ENCODE measurements around the gene TBL1X. TPM values are rescaled to one million over a fixed set of nuclear protein-coding genes. Genes with fewer than 3 reads are reported as not detected.

TBL1X gene
- total RNA-seq, 1 donor from 2014 or later = 26.4 TPM

GRCh38 chrX:9520217-9520590 is 55.3 kb downstream of the TBL1X start:
- FAIRE-seq (no peak), DNase-seq (ENCODE audit: low read depth) (no peak)
- peaks cover 17% of the 10 kb centered on the region for H3K4me1 Mint-ChIP-seq (ENCODE audit: low read depth, unreplicated experiment)
- no peaks in the 10 kb centered on the region for H3K27me3 Mint-ChIP-seq (ENCODE audit: low read depth, unreplicated experiment)
- no peaks in the 10 kb centered on the region for H3K36me3 ChIP-seq (ENCODE audit: insufficient read depth, low read length)
- no peaks in the 10 kb centered on the region for H3K27me3 ChIP-seq (ENCODE audit: insufficient read depth, low read length)
- no peak overlapping the region for H3K27ac Mint-ChIP-seq (ENCODE audit: unreplicated experiment)
- H3K9ac ChIP-seq (ENCODE audit: low read length) = no peak overlapping the region
- H4K20me1 ChIP-seq (ENCODE audit: insufficient read depth, low read length) = peaks cover 13% of the 10 kb centered on the region
- TF ChIP-seq EZH2 (IDR thresholded peaks at IDR 0.05; ENCODE audit: insufficient read depth, low read length) = no peak
- no peak for TF ChIP-seq CTCF (IDR thresholded peaks at IDR 0.05; ENCODE audit: insufficient read depth, low read depth, low read length)
- peaks cover 6% of the 10 kb centered on the region for H3K36me3 Mint-ChIP-seq (ENCODE audit: low read depth, unreplicated experiment)
- H3K4me2 ChIP-seq (ENCODE audit: low read length) = no peak overlapping the region
- no peaks in the 10 kb centered on the region for H3K4me1 ChIP-seq (ENCODE audit: insufficient read depth, low read length)
- no peaks in the 10 kb centered on the region for H3K9me3 Mint-ChIP-seq (ENCODE audit: unreplicated experiment)
- H3K79me2 ChIP-seq (ENCODE audit: insufficient read depth, low read length) = no peaks in the 10 kb centered on the region
- no peak overlapping the region for H3K4me3 Mint-ChIP-seq (ENCODE audit: unreplicated experiment)
- H2AFZ ChIP-seq (ENCODE audit: low read depth, low read length) = no peak overlapping the region
- no peak overlapping the region for H3K4me3 ChIP-seq (ENCODE audit: insufficient read depth, low read depth, low read length)
- H3K9me3 ChIP-seq (ENCODE audit: insufficient read depth, low read depth, low read length) = no peaks in the 10 kb centered on the region
- H3K27ac ChIP-seq (ENCODE audit: low read depth, low read length) = no peak overlapping the region

- H3K27ac Mint-ChIP-seq (ENCODE audit: unreplicated experiment) = no peak overlapping the region
- H3K9me3 Mint-ChIP-seq (ENCODE audit: unreplicated experiment) = no peaks in the 10 kb centered on the region
- TF ChIP-seq EZH2 (IDR thresholded peaks at IDR 0.05; ENCODE audit: insufficient read depth, low read length) (no peak), CTCF (IDR thresholded peaks at IDR 0.05; ENCODE audit: insufficient read depth, low read depth, low read length) (no peak)
- Histone ChIP-seq H3K4me1 (ENCODE audit: insufficient read depth, low read length) (peaks cover 11% of the 10 kb centered on the region), H3K36me3 (ENCODE audit: insufficient read depth, low read length) (no peaks in the 10 kb centered on the region), H4K20me1 (ENCODE audit: insufficient read depth, low read length) (peaks cover 10% of the 10 kb centered on the region), H3K9ac (ENCODE audit: low read length) (no peak overlapping the region), H3K79me2 (ENCODE audit: insufficient read depth, low read length) (peaks cover 3% of the 10 kb centered on the region), H3K9me3 (ENCODE audit: insufficient read depth, low read depth, low read length) (no peaks in the 10 kb centered on the region), H3K27me3 (ENCODE audit: insufficient read depth, low read length) (no peaks in the 10 kb centered on the region), H3K27ac (ENCODE audit: low read depth, low read length) (no peak overlapping the region), H2AFZ (ENCODE audit: low read depth, low read length) (no peak overlapping the region), H3K4me3 (ENCODE audit: insufficient read depth, low read depth, low read length) (no peak overlapping the region), H3K4me2 (ENCODE audit: low read length) (no peak overlapping the region)
- peaks cover 6% of the 10 kb centered on the region for H3K36me3 Mint-ChIP-seq (ENCODE audit: low read depth, unreplicated experiment)
- H3K27me3 Mint-ChIP-seq (ENCODE audit: low read depth, unreplicated experiment) = no peaks in the 10 kb centered on the region
- peaks cover 26% of the 10 kb centered on the region for H3K4me1 Mint-ChIP-seq (ENCODE audit: low read depth, unreplicated experiment)
- DNase-seq (ENCODE audit: low read depth) (no peak), FAIRE-seq (peak; percentile 29)
- H3K4me3 Mint-ChIP-seq (ENCODE audit: unreplicated experiment) = no peak overlapping the region
Observed at GRCh38 chrX:9522378-9523155, 57.7 kb downstream of the TBL1X start.

Data from astrocyte (in vitro differentiated cells and primary cell).